Lower lobe of right lung (tissue), 2 donors: ENCODE data around the gene GRIN1. TPM values are rescaled to one million over a fixed set of nuclear protein-coding genes. Genes with fewer than 3 reads are reported as not detected.

ENCODE experiments used
- ATAC-seq, 2 donors: fragments of 200-7000 bp; cut with Tn5 transposase; one replicate each; pipeline ENCODE4 v1.9.1; 2020 to 2022; ENCODE audit warnings: mild to moderate bottlenecking in 2 of 2, moderate library complexity in 2 of 2
- DNase-seq: peaks from one replicate; pipeline ENCODE4 v3.0.0-alpha.2; 2020
- H3K27ac ChIP-seq: fragments of 200-600 bp; one replicate; pipeline ENCODE4 v1.8.0; 2022
- H3K27me3 ChIP-seq: fragments of 200-600 bp; one replicate; pipeline ENCODE4 v1.8.0; 2022; ENCODE audit warnings: low read depth
- H3K36me3 ChIP-seq: fragments of 200-600 bp; one replicate; pipeline ENCODE4 v1.8.0; 2022; ENCODE audit warnings: mild to moderate bottlenecking
- H3K4me1 ChIP-seq: fragments of 200-600 bp; one replicate; pipeline ENCODE4 v1.8.0; 2022
- H3K4me3 ChIP-seq: fragments of 200-600 bp; one replicate; pipeline ENCODE4 v1.8.0; 2022; ENCODE audit warnings: mild to moderate bottlenecking
- H3K9me3 ChIP-seq: fragments of 200-600 bp; one replicate; pipeline ENCODE4 v1.8.0; 2022
- intact Hi-C: fragments of 100-400 bp; cut with DNase I; formaldehyde crosslinking; loops from one replicate; pipeline ENCODE4 v1.11.0; 2022
- total RNA-seq: library from RNA; stranded (reverse); fragmentation: NEBNext Ultra II Directional; extraction: Animal tissue kit (Norgen Biotek cat#: 25700); gene quantifications from one replicate; pipeline ENCODE4 v1.2.1, GENCODE V29; 2021
- TF ChIP-seq, protein P1 (sequence below): fragments of 200-600 bp; IDR thresholded peaks from one replicate; pipeline ENCODE4 v1.8.0; 2022; ENCODE audit warnings: antibody characterized with exemption, mild to moderate bottlenecking
- donor health status: DM: no; HTN: yes; CAD: no; lungs with severe emphysema.

The GRIN1 gene
- total RNA-seq, 1 donor from 2014 or later = 0.92 TPM

DNA sequence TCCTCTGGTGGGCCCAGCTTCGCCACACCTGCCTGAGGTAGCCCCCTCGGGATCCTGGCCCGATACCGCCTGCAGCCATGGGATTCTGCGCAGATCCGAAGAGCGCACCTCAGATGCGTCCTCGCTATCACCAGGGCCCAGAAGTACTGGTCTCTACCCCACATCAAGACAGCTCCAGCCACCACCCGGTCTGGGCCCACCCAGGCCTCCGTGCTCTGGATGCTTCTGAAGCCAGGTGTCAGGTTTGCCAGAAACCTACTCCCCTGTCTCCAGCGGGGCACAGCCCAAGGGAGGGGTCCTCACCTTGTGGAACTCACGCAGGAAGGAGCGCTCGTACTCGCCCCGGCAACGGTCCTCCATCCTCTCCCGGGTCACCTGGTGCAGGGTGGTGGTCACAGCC is 47.0 kb downstream of the GRIN1 start:
- intact Hi-C loops = no loop called here
- Histone ChIP-seq H3K27me3 (no peaks in the 10 kb centered on the region), H3K9me3 (no peaks in the 10 kb centered on the region), H3K27ac (no peak overlapping the region), H3K36me3 (peaks cover 69% of the 10 kb centered on the region), H3K4me3 (no peak overlapping the region), H3K4me1 (peaks cover 49% of the 10 kb centered on the region)
- TF ChIP-seq, protein P1, sequence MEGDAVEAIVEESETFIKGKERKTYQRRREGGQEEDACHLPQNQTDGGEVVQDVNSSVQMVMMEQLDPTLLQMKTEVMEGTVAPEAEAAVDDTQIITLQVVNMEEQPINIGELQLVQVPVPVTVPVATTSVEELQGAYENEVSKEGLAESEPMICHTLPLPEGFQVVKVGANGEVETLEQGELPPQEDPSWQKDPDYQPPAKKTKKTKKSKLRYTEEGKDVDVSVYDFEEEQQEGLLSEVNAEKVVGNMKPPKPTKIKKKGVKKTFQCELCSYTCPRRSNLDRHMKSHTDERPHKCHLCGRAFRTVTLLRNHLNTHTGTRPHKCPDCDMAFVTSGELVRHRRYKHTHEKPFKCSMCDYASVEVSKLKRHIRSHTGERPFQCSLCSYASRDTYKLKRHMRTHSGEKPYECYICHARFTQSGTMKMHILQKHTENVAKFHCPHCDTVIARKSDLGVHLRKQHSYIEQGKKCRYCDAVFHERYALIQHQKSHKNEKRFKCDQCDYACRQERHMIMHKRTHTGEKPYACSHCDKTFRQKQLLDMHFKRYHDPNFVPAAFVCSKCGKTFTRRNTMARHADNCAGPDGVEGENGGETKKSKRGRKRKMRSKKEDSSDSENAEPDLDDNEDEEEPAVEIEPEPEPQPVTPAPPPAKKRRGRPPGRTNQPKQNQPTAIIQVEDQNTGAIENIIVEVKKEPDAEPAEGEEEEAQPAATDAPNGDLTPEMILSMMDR = no peak
- no peak for DNase-seq
- ATAC-seq = no peak

DNA sequence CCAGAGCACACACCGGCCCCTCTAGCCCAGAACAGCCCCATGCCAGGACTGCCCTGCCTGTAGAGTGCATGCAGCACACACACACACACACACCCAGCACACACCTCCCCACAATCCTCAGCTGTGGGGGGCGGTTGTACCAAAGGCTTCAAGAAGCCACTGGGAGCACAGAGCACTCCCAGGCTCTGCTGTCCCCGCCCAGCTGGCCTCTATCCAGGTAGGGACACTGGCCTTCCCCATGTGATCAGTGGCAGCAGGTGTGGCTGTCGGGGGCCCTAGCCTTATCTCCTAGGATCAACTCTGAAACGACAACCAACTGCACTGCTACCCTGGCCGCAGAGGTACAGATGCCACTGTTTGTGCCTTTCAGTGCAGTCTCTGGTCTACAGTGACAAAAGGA is 47.4 kb downstream of the GRIN1 start:
- no peak for ATAC-seq
- Histone ChIP-seq H3K4me3 (no peak overlapping the region), H3K9me3 (no peaks in the 10 kb centered on the region), H3K27ac (no peak overlapping the region), H3K27me3 (no peaks in the 10 kb centered on the region), H3K36me3 (peaks cover 69% of the 10 kb centered on the region), H3K4me1 (peaks cover 51% of the 10 kb centered on the region)
- intact Hi-C loops = no loop called here
- no peak for DNase-seq
- TF ChIP-seq, protein P1 = no peak

DNA sequence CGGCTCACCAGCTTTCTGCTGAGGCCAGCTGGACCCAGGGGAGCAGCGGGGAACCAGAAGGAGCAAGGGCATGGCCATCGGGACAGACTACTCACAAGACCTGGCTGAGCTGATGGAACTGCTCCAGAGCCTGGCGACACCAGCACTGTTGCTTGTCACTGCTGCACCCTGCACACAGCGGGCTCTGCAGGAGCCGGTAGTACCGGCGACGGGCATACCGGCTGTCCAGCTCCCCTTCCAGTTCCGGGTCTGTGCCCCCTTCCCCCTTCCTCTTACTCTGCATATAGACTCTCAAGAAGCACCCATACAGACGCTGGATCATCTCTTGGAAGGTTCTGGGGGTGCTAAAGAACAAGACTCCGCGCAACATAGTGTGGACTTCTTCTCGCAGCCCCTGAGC is 48.4 kb downstream of the GRIN1 start:
- ATAC-seq = no peak
- Histone ChIP-seq H3K36me3 (peaks cover 68% of the 10 kb centered on the region), H3K27ac (no peak overlapping the region), H3K4me3 (peak overlapping the region; percentile 98), H3K9me3 (no peaks in the 10 kb centered on the region), H3K4me1 (peaks cover 51% of the 10 kb centered on the region), H3K27me3 (no peaks in the 10 kb centered on the region)
- TF ChIP-seq, protein P1 = no peak
- no peak for DNase-seq
- intact Hi-C loops = no loop called here

DNA sequence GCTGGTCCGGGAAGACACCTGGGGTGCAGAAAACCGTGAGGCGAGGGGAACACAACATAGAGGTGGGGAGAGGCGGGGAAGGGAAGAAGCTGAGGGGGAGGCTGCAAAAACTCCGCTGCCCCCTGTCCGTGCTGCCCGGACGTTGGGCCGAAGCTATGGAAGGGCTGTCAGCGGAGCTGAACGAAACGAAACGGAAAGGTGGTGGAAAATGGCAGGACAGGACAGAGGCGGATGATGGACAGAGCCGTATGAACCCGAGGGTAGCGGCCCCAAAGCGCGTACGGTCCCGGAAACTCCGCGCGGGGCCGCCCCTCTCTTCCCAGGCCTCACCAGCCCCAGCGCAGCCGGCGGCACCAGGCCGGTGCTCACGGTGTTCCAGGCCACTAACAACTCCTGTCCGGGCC is 49.1 kb downstream of the GRIN1 start:
- intact Hi-C loops = no loop called here
- ATAC-seq (peak in 1 of 2 donors; percentile 27), DNase-seq (no peak)
- H3K4me3 ChIP-seq = peak overlapping the region; percentile 98
- no peaks in the 10 kb centered on the region for H3K9me3 ChIP-seq
- TF ChIP-seq, protein P1 = no peak
- peak overlapping the region; percentile 97 for H3K27ac ChIP-seq
- H3K36me3 ChIP-seq = peaks cover 61% of the 10 kb centered on the region
- H3K27me3 ChIP-seq = no peaks in the 10 kb centered on the region
- peaks cover 51% of the 10 kb centered on the region for H3K4me1 ChIP-seq

DNA sequence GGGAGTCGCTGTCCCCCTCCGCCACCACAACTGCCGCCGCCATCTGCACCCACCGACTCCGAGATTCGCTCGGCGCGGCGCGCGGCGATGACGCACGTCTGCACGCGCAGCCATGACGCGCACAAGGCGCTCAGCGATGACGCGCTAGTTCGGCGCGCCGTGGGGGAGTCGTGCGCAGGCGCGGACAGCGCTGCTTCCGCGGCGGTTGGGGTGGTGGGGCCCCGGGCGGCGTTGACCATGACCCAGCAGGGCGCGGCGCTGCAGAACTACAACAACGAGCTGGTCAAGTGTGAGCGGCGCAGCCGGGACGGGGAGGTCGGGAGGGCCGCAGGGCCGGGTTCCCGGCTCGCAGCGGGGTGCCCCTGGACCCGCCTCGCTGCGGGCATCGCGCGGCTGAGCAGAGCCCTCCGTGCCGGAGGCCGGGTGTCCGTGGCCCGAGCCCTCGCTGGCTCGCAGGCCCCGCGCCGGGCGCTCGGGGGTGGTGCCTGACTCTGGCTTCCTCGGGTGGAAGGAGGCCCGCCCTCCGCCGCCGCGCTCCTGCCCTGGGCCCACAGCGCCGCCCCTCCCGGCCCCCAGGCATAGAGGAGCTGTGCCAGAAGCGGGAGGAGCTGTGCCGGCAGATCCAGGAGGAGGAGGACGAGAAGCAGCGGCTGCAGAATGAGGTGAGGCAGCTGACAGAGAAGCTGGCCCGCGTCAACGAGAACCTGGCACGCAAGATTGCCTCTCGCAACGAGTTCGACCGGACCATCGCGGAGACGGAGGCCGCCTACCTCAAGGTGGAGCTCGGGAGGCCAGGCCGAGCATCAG is 49.7 kb downstream of the GRIN1 start, which contains the start of the genes ANAPC2 and SSNA1:
Gene ANAPC2, minus strand, starts transcription at position 71 of the 807 bp plus-strand sequence. Its CDS starts 28 bp downstream, at position 43.
Gene SSNA1, plus strand, starts transcription at position 187 of the 807 bp plus-strand sequence. Its CDS starts 51 bp downstream, at position 238.
- peak within 1 kb of the TSS; percentile 97 for H3K27ac ChIP-seq
- peak; percentile 94 to 95 for ATAC-seq
- TF ChIP-seq, protein P1 = no peak
- peaks cover 55% of the 10 kb centered on the region for H3K36me3 ChIP-seq
- H3K4me1 ChIP-seq = peaks cover 51% of the 10 kb centered on the region
- intact Hi-C loops = no loop called here
- no peaks in the 10 kb centered on the region for H3K9me3 ChIP-seq
- H3K27me3 ChIP-seq = no peaks in the 10 kb centered on the region
- H3K4me3 ChIP-seq = peak within 1 kb of the TSS; percentile 98
- DNase-seq = peak; percentile 95
